ENCODE measurements around the gene GOSR2. TPM values are rescaled to one million over a fixed set of nuclear protein-coding genes. Genes with fewer than 3 reads are reported as not detected.

Gene GOSR2
- total RNA-seq, 1 experiment from 2014 or later = 52.9 TPM

DNA sequence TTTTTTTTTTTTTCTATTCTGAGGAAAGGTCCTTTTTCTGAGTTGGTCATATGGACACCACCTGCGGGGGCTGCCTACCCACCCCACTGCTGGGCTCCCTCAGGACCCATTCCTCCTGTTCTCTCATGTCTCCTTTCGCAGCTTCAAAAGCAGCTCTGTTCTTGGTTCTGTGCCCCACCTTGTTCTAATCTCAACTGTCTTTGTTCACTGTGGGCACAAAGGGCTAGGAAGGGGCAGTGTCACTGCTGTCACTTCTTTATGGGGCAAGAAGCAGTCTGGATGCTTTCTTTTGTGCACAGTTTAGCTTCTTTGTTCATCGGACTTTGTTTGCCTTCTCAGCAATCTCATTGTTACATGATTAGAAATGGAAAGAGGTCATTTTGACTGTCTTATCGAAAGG, 7.1 kb downstream of the GOSR2 start (continued):
- TF ChIP-seq, protein P1, sequence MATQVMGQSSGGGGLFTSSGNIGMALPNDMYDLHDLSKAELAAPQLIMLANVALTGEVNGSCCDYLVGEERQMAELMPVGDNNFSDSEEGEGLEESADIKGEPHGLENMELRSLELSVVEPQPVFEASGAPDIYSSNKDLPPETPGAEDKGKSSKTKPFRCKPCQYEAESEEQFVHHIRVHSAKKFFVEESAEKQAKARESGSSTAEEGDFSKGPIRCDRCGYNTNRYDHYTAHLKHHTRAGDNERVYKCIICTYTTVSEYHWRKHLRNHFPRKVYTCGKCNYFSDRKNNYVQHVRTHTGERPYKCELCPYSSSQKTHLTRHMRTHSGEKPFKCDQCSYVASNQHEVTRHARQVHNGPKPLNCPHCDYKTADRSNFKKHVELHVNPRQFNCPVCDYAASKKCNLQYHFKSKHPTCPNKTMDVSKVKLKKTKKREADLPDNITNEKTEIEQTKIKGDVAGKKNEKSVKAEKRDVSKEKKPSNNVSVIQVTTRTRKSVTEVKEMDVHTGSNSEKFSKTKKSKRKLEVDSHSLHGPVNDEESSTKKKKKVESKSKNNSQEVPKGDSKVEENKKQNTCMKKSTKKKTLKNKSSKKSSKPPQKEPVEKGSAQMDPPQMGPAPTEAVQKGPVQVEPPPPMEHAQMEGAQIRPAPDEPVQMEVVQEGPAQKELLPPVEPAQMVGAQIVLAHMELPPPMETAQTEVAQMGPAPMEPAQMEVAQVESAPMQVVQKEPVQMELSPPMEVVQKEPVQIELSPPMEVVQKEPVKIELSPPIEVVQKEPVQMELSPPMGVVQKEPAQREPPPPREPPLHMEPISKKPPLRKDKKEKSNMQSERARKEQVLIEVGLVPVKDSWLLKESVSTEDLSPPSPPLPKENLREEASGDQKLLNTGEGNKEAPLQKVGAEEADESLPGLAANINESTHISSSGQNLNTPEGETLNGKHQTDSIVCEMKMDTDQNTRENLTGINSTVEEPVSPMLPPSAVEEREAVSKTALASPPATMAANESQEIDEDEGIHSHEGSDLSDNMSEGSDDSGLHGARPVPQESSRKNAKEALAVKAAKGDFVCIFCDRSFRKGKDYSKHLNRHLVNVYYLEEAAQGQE (IDR thresholded peaks at IDR 0.05; ENCODE audit: low read depth) = no peak
- no peak for TF ChIP-seq ZFX (IDR thresholded peaks at IDR 0.05)
- no peak for TF ChIP-seq JUND (IDR thresholded peaks at IDR 0.05)
- TF ChIP-seq SP1 (IDR thresholded peaks at IDR 0.05; ENCODE audit: low read depth) = no peak
- TF ChIP-seq, protein P2, sequence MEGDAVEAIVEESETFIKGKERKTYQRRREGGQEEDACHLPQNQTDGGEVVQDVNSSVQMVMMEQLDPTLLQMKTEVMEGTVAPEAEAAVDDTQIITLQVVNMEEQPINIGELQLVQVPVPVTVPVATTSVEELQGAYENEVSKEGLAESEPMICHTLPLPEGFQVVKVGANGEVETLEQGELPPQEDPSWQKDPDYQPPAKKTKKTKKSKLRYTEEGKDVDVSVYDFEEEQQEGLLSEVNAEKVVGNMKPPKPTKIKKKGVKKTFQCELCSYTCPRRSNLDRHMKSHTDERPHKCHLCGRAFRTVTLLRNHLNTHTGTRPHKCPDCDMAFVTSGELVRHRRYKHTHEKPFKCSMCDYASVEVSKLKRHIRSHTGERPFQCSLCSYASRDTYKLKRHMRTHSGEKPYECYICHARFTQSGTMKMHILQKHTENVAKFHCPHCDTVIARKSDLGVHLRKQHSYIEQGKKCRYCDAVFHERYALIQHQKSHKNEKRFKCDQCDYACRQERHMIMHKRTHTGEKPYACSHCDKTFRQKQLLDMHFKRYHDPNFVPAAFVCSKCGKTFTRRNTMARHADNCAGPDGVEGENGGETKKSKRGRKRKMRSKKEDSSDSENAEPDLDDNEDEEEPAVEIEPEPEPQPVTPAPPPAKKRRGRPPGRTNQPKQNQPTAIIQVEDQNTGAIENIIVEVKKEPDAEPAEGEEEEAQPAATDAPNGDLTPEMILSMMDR (IDR thresholded peaks at IDR 0.05 in 2 of 3, conservative IDR thresholded peaks at IDR 0.05 in 1 of 3; ENCODE audit: borderline replicate concordance in 1 of 3, insufficient read depth in 1 of 3, low read depth in 2 of 3, low read length in 2 of 3) = no peak
- TF ChIP-seq SIN3A (IDR thresholded peaks at IDR 0.05; ENCODE audit: low read depth) = no peak
- TF ChIP-seq EZH2 (IDR thresholded peaks at IDR 0.05) = no peak

DNA sequence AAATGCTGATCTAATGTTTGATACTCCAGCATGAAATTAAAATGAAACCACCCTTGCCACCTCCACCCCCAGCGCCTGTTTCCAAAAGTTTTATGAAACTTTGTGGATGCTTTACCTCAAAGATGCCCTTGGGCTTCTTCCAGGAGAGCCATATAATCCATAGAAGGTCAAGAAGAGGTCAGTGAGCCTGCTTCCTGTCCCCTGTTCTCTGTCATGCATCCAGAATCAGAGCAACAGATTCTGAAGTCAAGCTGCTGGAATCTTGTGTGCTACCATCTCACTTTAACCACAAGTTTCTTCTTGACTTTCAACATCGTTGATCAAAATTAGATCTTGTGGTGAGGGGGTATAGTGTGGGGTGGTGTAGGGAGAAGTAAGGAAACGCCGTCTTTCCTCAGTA, 8.6 kb downstream of the GOSR2 start:
- no peak for TF ChIP-seq ZNF274 (IDR thresholded peaks at IDR 0.05; ENCODE audit: low read depth, low read length)
- H3K9ac ChIP-seq (ENCODE audit: low read length) = no peak overlapping the region
- no peak for ATAC-seq
- no peaks in the 10 kb centered on the region for H3K27me3 ChIP-seq (ENCODE audit: insufficient read depth, low read length)
- H3K79me2 ChIP-seq (ENCODE audit: insufficient read depth, low read length) = peaks cover 40% of the 10 kb centered on the region
- RAD21 ChIA-PET (ENCODE audit: low non-redundant PET in 1 of 2, low total read pairs in 2 of 2, uncharacterized antibody in 2 of 2, unreplicated experiment in 2 of 2) = no interaction called here
- intact Hi-C loops (cut with micrococcal nuclease) = no loop called here
- H3K27ac ChIP-seq (ENCODE audit: low read depth, low read length) = no peak overlapping the region
- CTCF ChIA-PET = no interaction called here
- DNase-seq (ENCODE audit: low read depth, low spot score) = no peak
- H3K9me3 ChIP-seq (ENCODE audit: control insufficient read depth in 1 of 2, insufficient read depth in 1 of 2, low read depth in 1 of 2, low read length in 2 of 2) = no peaks in the 10 kb centered on the region
- peaks cover 6% of the 10 kb centered on the region; the same call in 1 of the 2 replicates for H4K20me1 ChIP-seq (ENCODE audit: insufficient read depth)
- H3K4me1 ChIP-seq (ENCODE audit: control insufficient read depth in 1 of 2, insufficient read depth in 2 of 2, low read length in 2 of 2) = no peaks in the 10 kb centered on the region
- H2AFZ ChIP-seq (ENCODE audit: low read depth, low read length, poor library complexity, severe bottlenecking) = no peak overlapping the region
- POLR2A ChIA-PET = no interaction called here
- no TSS peak for BruUV-seq (replicated peaks)
- peaks cover 67 to 68% of the 10 kb centered on the region in 2 experiments for H3K36me3 ChIP-seq (ENCODE audit: control insufficient read depth in 1 of 2, insufficient read depth in 2 of 2, low read length in 2 of 2)
- H3K4me2 ChIP-seq (ENCODE audit: low read length) = no peak overlapping the region
- no peaks in the 10 kb centered on the region for H3K9me2 ChIP-seq (ENCODE audit: insufficient read depth)
- no peak overlapping the region for H3K4me3 ChIP-seq (replicated peaks in 1 of 2; ENCODE audit: low read depth in 1 of 2, low read length in 2 of 2)

Data from HCT116 (cell line).